GM06990 (cell line): Measurements from ENCODE around the gene ARHGEF1.

Source experiments
- DNase-seq: peaks from one replicate; pipeline ENCODE4 v3.0.0-alpha.2; 2011; ENCODE audit not compliant: insufficient read length; ENCODE audit errors: extremely low read depth
- H3K27me3 ChIP-seq: replicated peaks from 2 replicates; pipeline ENCODE4 v1.6.0; 2011; ENCODE audit warnings: low read length; ENCODE audit not compliant: control insufficient read depth, insufficient read depth
- H3K36me3 ChIP-seq: 2 replicates; pipeline ENCODE4 v1.5.1; 2011; ENCODE audit warnings: low read length; ENCODE audit not compliant: control insufficient read depth, insufficient read depth
- H3K4me3 ChIP-seq: replicated peaks from 2 replicates; pipeline ENCODE4 v1.5.1; 2011; ENCODE audit warnings: low read depth, mild to moderate bottlenecking, control low read depth, low read length
- TF ChIP-seq, protein P1 (sequence below): IDR thresholded peaks from 2 replicates; pipeline ENCODE4 v1.5.1; 2011; ENCODE audit warnings: low read length, control low read depth, mild to moderate bottlenecking, inconsistent platforms; ENCODE audit not compliant: insufficient read depth, poor library complexity, severe bottlenecking

The ARHGEF1 gene

DNA sequence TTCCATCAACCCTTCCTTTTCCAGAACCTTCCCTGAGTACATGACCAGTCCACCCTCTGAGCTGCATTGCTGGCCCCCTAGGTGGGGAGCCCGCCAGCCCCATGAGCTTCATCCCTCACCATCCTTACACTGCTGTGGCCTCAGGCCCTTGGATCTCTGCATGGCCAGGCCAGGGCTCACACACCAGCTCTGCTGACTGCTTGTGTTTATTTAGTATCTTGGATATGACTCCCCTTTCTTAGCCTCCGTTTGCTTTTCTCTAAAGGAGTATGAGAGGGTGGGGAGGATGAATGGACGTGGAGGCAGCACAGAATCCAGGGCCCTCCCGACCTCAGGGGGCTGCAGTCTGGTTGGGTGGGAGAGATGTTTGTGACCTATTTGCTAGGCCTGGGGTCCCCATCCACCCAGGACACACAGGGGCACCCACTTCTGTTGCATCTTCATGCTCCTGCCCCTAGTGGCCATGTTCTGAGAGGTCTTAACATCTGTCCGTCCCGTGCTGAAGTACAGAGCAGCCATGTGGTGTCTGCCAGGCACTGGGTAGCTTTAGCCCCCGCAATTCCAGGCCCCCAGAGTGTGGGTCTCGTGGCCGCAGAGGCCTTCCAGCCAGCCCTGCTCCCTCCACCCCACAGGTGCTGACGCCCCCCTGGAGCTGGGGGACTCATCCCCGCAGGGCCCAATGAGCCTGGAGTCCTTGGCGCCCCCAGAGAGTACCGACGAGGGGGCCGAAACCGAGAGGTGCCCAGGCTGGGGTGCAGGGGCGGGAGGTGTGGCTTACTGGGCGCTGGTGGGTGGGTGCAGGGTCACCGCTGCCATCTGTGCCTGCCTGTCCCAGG, 13.0 kb downstream of the ARHGEF1 start:
- peaks cover 39% of the 10 kb centered on the region for H3K36me3 ChIP-seq
- DNase-seq, result no peak
- no peak overlapping the region for H3K4me3 ChIP-seq
- TF ChIP-seq, protein P1, sequence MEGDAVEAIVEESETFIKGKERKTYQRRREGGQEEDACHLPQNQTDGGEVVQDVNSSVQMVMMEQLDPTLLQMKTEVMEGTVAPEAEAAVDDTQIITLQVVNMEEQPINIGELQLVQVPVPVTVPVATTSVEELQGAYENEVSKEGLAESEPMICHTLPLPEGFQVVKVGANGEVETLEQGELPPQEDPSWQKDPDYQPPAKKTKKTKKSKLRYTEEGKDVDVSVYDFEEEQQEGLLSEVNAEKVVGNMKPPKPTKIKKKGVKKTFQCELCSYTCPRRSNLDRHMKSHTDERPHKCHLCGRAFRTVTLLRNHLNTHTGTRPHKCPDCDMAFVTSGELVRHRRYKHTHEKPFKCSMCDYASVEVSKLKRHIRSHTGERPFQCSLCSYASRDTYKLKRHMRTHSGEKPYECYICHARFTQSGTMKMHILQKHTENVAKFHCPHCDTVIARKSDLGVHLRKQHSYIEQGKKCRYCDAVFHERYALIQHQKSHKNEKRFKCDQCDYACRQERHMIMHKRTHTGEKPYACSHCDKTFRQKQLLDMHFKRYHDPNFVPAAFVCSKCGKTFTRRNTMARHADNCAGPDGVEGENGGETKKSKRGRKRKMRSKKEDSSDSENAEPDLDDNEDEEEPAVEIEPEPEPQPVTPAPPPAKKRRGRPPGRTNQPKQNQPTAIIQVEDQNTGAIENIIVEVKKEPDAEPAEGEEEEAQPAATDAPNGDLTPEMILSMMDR, result peak; percentile 47
- H3K27me3 ChIP-seq, result no peaks in the 10 kb centered on the region

DNA sequence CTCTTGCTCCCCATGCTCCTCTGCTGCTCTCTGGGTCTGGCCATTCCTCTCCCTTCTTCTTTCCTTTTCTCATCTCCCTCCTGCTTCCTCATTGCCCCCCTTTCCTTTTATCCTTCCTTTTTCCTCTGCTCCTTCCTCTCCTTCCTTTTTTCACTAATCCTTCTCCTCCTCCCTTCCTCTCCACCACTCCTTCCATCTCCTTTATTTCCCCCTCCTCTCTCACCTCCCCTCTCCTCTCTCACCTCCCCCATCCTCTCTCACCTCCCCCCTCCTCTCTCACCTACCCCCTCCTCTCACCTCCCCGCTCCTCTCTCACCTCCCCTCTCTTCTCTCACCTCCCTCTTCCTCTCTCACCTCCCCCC, 13.6 kb downstream of the ARHGEF1 start:
- H3K36me3 ChIP-seq, result peaks cover 40% of the 10 kb centered on the region
- no peak for DNase-seq
- TF ChIP-seq, protein P1, result no peak
- no peaks in the 10 kb centered on the region for H3K27me3 ChIP-seq
- no peak overlapping the region for H3K4me3 ChIP-seq

DNA sequence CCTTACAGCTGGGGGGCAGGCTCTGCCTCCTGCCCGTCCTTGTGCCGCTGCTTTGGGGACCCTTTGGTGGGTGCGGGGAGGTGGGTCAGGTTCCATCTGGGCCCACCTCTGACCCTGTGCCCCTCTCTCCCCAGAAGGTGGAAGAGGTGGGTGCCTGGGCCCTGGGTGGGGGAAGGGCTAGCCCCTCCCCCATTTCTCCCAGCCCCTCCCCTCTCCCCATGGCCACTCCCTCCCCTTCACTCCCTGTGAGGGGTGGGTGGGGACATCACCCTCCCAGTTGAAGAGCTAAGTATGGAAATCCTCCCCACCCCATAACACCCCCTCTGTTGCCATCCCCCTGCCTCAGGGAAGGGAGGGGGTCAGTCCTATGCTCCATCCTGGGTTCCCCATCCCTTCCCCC, 14.2 kb downstream of the ARHGEF1 start:
- no peaks in the 10 kb centered on the region for H3K27me3 ChIP-seq
- H3K36me3 ChIP-seq, result peaks cover 41% of the 10 kb centered on the region
- TF ChIP-seq, protein P1, result no peak
- no peak for DNase-seq
- H3K4me3 ChIP-seq, result no peak overlapping the region

DNA sequence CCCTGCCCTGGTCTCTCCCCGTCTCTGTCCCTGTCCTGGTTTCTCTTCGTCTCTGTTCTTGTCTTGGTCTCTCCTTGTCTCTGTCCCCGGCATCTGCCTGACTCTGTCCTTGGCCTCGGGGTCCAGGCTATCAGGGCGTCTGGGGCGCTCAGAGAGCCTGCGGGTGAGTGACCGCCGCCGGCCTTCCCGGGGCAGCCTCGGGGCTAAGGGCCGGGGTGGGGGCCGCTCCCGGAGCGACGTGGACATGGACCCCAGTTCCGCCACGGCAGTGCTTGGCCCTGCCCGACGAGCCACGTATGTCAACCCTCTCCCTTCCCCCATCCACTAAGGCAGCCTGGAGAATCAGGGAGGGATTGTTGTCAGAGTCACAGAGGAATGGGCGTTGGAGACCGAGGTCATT, 14.8 kb downstream of the ARHGEF1 start:
- H3K36me3 ChIP-seq, result peaks cover 42% of the 10 kb centered on the region

DNA sequence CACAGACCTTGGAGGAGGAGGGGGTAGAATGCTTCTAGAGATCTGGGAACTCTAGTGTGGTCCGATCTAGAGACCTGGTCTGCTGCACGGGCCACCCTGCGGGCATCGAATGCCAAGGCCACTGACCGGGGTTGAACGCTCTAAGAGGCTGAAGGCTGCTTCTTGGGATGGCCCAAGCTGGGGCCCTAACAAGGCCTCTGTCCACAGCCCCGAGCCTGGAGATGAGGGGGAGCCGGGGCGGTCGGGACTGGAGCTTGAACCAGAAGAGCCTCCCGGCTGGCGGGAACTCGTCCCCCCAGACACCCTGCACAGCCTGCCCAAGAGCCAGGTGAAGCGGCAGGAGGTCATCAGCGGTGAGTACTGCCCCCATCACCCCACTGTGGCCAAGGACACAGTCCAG, 15.3 kb downstream of the ARHGEF1 start:
- Histone ChIP-seq H3K27me3 (no peaks in the 10 kb centered on the region), H3K36me3 (peaks cover 45% of the 10 kb centered on the region), H3K4me3 (no peak overlapping the region)
- TF ChIP-seq, protein P1, result no peak
- DNase-seq, result no peak

More for the DNA sequence above, 14.8 kb downstream of the ARHGEF1 start:
- Histone ChIP-seq H3K4me3 (no peak overlapping the region), H3K27me3 (no peaks in the 10 kb centered on the region)
- TF ChIP-seq, protein P1, result no peak
- no peak for DNase-seq
